GM19372 (cell line): ENCODE measurements around the gene BPTF.
A peak's percentile ranks its signal among the peaks of the same experiment; 100 is the strongest.
"Not testable (repeated sequence)": the region's sequence is repeated elsewhere in the genome, so short reads cannot be mapped to it uniquely, and the experiment has no call there.

ENCODE experiments used
- ATAC-seq: cut with Tn5 transposase; IDR thresholded peaks from one replicate; pipeline ENCODE4 v1.9.1; 2021; ENCODE audit warnings: mild to moderate bottlenecking, low read depth, moderate library complexity; ENCODE audit not compliant: unreplicated experiment

Gene BPTF

DNA sequence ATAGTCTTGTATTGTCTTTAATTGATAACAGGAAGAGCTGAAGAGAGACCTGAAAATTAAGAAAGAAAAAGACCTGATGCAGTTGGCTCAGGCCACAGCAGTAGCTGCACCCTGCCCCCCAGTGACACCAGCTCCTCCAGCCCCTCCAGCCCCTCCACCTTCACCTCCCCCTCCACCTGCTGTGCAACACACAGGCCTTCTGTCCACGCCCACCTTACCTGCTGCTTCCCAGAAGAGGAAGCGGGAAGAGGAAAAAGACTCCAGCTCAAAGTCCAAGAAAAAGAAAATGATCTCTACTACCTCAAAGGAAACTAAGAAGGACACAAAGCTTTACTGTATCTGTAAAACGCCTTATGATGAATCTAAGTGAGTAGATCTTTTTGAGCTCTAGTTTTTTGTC, 134.2 kb downstream of the BPTF start:
- ATAC-seq: no peak

DNA sequence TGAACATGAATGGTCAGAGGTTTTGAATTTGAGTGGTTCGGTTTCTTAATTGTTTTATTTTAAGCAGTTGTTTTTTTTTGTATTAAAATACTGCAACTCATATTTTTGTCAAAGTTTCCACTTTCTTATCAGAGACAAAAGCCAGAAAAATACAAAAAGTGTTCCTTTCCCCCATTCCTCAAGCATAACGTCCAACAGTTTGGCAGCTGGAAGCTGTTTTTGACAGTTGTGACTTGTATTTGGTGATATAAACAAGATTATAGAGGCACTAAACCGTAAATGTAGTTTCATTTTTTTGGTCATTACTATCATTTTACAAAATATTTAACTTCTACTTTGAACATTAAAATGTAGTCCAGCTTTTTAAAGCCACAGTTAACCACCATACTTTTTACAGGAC, 135.0 kb downstream of the BPTF start:
- not testable (repeated sequence) for ATAC-seq

DNA sequence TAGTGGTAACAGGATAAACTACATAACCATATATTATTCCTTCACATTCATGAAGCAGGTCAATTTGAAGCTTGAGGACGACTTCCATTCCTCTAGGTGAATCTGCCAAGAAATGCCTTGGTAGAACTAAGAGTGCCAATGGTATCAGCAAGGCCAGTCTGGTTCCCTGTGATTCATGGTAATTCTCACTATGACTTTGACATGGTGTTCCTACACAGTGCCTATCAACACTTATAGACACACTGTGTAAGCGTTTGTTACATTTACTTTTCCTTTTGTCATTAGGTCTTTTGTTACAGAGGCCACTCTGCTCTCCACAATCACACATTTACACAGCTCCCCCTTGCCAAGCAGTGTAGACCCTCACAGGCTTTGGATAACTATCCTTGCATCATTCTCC, 136.9 kb downstream of the BPTF start:
- not testable (repeated sequence) for ATAC-seq

DNA sequence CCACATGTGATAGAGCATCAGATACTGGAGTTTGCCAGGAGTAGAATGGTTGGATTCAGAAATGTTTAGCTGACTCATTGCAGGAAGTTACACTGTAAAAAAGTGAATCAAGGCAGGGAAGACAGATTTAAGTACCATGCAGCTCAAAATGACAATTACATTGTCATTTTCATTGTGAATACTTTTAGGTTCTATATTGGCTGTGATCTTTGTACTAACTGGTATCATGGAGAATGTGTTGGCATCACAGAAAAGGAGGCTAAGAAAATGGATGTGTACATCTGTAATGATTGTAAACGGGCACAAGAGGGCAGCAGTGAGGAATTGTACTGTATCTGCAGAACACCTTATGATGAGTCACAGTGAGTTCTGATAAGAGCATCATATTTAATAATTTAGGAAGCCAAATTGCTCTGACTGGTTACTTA, 137.9 kb downstream of the BPTF start:
- not testable (repeated sequence) for ATAC-seq

DNA sequence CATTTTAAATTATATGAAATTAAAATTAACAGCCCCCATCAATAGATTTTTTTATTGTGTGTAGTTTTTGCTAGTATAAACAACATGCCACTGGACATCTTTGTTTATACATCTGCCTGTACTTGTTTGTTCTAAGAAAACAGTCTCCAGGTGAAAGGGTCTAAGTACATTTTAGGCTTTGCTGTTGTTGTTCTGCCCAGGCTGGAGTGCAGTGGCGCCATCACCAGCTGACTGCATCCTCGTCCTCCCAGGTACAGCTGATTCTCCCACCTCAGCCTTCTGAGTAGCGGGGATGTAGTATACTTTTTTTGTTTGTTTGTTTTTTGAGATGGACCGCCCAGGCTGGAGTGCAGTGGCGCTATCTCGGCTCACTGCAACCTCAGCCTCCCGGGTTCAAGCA, 145.5 kb downstream of the BPTF start:
- ATAC-seq: no peak

DNA sequence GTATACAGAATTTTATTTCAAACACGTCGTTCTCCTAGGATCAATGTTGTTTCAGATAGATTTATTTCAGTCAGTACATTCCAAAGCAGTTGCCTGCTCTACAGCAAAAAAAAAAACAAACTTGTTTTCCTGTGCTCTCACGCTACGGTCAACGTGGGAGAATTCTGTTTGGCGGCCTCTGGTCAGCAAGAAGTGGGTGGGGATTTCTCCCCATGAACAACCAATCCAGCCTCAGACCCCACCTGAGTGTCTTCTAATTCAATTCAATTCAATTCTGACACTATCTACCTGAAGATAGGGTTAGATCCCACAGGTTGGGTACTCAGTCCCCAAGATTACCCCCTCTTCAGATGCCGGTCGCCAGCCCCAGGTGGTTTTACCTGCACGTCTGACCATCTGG, 148.9 kb downstream of the BPTF start:
- ATAC-seq: no peak

DNA sequence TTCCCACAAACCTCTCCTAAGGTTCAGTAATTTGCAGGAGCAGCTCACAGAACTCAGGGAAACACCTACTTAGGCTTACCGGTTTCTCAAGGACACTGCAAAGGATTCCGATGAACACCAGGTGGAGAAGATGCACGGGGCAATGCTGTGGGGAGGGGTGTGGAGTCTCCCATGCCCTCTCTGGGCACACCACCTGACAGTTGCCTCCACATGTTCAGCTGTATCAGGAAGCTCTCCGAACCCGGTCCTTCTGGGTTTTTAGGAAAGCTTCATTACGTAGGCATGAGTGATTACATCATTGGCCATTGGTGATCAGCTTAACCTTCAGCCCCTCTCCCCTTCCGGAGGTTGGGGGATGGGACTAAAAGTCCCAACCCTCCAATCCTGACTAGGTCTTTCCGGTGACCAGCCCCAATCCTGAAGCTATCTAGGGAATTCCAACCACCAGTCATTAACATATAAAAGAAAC, 149.3 kb downstream of the BPTF start:
- ATAC-seq: no peak

DNA sequence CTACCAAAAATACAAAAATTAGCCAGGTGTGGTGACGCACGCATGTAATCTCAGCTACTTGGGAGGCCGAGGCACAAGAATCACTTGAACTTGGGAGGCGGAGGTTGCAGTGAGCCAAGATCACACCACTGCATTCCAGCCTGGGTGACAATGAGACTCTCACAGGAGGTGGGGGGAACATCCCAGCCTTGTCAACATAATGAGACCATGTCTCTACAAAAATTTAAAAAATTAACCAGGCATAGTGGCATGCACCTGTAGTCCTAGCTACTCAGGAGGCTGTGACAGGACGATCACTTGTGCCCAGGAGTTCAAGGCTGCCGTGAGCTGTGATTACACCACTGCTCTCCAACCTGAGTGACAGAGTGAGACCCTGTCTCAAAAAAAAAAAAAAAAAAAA, 151.0 kb downstream of the BPTF start:
- not testable (repeated sequence) for ATAC-seq

DNA sequence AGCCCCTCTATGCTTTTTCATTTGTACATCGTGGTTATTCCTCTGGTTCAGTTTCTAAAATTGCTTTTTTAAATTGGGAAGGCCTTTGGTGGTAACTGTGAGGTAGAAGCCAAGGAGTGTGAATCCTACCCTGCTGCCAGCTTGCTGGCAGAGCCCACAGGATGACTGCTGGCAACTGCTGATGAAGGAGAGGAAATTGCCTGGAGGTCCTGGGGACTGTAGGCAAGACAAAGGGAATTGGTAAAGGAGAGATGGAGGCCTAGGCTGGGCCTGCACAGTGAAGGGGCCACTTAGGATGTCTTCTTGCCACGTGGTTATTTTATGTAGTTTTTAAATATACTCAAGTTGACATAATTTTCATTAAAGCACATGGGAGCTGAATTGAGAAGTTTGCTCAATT, 155.2 kb downstream of the BPTF start:
- no peak for ATAC-seq

DNA sequence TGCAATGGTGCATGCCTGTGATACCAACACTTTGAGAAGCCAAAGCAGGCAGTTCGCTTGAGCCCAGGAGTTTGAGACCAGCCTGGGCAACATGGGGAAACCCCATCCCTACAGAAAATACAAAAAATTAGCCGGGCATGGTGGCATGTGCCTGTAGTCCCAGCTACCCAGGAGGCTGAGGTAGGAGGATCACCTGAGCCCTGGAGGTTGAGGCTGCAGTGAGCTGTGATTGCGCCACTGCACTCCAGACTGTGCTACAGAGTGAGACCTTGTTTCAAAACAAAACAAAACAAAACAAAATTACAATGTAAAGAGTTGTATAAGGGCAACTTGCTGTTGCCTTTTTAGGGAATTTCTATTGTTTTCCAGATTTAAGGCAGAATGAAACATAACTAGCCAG, 155.6 kb downstream of the BPTF start:
- not testable (repeated sequence) for ATAC-seq

DNA sequence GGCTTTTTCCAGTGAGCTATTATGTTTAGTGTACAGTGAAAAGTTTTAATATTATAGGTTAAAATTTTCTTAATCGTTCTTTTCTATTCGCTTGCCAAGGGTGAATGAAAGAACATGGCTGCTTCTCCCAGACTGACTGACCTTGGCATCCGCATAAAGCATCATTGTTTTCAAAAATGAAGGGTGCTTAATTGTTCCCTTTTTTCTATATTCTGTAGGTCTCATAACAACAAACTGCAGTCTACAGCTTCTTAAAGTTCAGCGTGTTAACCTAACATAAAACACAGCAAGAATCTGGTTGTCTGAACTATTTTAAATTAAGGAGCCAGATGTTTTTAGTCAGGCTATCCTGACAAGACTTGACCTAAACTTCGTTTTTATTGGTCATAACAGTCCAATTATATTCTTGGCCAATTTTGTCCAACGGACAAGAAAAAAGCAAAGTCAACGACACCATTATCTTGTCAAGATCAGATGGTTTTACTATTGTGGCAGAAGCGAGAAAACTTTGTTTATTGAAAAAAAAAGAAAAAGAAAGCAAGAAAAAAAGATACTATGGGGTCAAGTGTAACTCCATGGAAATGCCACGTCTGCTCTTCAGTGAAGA, 156.8 kb downstream of the BPTF start:
- ATAC-seq: no peak

DNA sequence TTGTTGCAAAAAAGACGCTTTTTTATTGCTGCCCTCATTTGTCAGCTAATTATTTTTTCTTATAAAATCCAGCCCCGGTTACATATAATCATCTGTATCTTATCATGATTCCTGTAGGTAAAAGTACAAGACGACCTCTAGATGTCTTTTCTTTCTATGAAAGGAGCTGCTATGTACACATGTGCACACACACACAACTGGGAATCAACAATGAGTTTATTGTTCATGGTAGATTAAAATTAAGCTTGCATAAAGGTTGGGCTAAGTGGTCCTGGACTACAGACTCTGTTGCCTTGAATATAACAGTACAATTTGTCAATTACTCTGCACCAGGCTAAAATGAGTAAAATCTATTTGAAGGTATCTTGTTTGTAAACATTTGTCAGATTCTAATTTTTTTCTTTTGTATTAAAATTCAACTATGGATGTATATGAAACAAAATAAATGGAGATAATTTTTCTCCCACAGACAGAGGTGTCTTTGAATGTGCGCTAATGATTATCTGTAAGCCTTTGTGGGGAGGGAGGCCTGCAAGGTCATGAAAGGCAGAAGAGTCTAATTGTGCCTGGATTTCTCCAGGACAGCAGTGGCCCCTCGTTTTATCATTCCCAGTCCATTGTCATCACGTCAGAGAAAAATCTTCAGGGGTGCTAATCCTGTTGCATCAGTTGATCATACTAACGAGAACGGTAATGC, 157.5 kb downstream of the BPTF start:
- ATAC-seq: no peak

DNA sequence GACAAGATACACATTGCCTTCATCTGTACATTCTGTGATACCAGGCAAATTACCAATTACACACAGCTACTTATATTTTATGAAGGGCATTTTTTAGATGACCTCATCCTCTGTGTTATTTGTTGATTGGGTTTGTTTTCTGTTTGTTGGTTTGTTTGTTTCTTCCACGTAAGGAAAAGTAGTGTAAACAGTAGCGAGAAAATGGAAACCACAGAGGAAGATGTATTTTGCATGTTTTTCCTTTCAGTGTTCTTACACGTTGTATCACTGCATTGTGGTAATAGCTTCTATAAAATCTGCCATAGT, 158.0 kb downstream of the BPTF start:
- no peak for ATAC-seq

DNA sequence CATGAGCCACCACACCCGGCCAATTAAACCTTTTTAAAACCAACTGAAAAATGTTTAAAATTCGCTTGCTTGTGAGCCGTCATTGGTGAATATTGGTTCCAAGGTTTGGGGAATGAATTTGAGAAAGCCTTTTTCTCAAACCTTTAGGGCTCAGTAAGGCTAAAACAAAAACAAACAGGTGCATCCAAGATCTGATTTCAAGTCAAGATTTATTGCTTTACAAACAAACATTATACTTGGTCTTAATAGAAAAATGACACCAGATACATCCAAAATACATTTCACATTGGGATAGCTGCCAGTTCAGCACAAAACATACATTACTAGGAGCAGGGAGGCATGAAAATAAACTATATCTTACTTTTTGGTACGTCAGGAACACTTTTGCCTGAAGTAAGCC, 165.6 kb downstream of the BPTF start:
- no peak for ATAC-seq

DNA sequence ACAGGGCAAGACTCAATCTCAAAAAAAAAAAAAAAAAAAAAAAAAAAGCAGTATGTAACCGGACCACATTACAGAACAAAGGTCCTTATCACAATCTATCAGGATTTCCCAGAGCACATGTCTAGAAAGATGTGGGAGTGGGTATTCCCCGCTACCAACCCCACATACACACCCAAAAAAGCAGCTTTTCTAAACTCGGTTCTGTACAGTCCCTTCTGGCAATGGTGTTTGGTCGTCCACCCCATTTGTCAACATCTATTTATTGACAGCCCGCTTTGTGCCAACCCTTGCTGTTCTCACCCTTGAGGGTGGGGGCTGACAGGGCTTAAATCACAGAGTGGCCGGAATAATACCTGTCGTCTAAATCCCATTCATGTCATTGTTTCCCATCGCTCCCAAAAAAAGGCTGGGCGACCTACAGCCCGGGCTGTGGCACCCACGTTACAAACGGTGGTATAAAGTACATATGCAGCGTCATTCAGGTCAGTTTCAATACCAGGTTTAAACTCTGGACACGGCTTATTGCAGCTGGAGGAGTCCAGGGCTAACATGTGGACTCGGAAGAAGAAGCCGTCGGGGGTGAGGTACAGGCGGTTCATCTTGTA, 167.3 kb downstream of the BPTF start:
- no peak for ATAC-seq

DNA sequence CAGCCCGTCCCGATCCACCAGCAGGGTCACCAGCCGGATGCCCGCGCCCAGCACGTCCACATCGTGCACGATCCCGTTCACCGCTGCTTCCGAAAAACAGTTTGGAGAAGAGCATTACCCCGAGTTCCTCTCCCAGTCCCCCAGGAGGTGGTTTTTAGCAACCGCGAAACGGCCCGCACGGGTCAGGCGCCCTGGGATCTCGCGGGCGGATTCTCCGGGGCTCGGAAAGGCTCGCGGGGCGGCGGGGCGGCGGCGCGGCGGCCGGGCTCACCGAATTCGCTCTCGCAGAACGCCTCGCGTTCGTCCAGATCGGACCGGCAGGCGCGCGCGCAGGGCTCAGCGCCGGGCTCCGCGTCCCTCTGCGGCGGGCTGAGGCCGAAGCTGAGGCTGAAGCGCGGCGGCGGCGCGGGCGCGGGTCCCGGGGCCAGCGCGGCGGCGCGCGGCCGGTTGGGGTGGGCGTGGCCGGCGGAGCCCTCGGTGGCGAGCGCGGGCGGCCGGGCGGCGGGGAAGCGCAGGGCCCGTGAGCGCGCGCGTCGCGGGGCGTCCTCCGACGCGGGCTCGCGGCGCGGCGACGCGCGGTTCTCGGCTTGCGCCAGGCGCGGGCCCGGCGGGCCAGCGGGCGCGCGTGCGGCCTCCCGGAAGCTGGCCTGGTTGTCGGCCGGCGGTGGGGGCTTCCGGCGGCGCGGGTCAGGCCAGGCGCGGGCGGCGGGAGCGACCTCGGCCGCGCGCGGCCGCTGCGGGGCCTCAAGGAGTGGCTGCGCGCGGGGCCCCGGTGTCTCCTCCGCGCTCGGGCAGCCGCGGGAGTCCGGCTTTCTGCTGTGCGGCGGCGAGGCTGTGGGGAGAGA, 168.1 kb downstream of the BPTF start:
- peak; percentile 77 for ATAC-seq

DNA sequence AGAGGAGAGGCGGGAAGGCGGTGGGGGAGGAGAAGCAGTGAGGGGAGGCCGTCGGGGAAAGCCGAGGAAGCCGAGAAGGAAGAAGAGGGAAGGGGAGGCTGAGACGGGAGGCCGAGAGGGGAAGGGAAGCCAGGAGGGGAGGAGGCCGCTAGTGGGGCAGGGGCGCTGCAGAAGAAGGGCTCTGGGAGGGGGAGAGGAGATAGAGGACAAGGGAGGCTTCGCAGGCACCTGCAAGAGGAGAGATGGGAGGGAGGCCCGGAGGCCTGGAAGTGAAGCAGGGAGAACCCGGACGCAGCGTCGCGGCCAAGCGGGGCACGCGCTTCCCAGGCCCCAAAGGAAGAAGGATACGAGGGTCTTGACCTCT, 168.7 kb downstream of the BPTF start:
- no peak for ATAC-seq

DNA sequence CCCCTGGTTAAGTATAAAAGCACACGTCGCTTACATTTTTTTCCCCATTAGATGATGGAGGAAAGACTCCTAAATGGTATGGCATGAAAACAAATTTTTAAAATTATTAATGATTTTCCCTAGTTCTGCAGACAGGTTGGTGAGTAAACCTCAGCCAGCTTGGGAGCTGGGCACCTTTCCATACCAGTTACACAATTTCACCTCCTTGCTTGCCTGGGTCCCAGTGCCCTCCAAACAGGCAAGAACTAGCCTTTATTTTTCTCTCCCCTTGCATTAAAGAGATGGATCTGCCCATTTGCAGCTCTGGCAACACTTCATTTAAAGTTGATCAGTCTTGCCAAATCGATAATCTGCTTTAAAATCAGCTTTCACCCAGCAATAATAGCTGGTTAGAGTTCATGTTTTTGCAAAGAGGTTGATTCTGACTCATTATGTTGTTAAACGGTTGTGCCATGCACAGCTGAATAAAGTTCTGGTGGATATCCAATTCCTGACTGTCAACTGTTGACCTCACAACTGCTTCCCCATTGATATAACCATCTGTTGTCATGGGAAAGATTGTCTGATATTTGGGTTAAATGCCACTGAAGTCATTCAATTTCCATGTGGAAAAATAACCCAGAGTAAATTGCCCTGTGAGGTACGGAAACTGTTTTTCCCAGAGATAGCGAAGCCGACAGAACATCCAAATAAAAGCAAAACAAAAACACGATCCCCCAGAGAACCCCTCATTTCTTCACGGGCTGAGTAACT, 169.7 kb downstream of the BPTF start:
- ATAC-seq: no peak

DNA sequence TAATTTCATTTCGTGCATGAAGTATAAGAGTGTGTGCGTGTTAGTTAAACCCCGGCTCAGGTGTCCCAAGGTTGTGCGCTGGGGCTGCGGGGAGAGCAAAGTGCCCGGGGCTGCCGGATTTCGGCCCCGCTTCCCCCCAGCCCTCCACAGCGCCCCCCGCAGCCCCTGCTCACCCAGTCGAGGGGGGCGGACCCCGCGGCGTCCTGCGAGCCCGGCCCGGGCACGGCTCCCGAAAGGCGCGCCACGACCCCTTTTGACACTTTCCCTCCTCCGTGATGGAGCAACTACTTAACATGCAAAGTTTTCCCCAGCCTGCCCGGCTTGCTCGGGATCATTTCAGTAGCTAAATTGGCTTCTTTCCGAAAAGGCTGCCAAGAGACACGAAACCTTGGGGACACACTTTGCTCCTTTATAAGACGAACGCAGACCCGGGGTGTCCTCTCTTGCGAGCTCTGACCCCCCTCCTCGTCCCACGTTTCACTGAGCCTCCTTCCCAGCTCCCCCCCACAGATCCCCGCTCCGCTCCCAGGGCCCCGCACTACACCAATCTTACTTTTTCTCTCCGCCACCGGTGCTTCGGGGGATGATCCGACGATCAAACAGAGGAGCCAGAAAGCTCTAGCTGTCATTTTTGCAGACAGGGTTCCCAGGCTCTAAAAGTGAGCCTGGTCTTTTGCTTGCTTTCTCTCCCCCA, 170.4 kb downstream of the BPTF start:
- no peak for ATAC-seq
